K562 (cell line): ENCODE data around the gene ITPK1.

Experiments used
- BRD4 ChIP-seq: fragments of 200-600 bp; sonication (generic); IDR thresholded peaks from 2 replicates; pipeline ENCODE4 v1.6.1; 2017; ENCODE audit warnings: inconsistent platforms
- EHMT2 ChIP-seq: fragments of 450-650 bp; IDR thresholded peaks from 2 replicates; pipeline ENCODE4 v1.6.1; 2018; ENCODE audit warnings: antibody characterized with exemption
- FOXJ3 ChIP-seq: sonication (generic); formaldehyde crosslinking; IDR thresholded peaks from 2 replicates; pipeline ENCODE4 v1.4.0; 2020; ENCODE audit warnings: mild to moderate bottlenecking, missing genetic modification reagents
- TCF7 ChIP-seq: sonication (generic); IDR thresholded peaks from 2 replicates; pipeline ENCODE4 v1.6.1; 2016; ENCODE audit warnings: antibody characterized with exemption, borderline replicate concordance
- TF ChIP-seq, protein P1 (sequence below): fragments of 250-450 bp; sonication (Bioruptor Pico); IDR thresholded peaks from 2 replicates; pipeline ENCODE4 v1.5.0; 2021
- TF ChIP-seq, protein P2 (sequence below): fragments of 450-650 bp; IDR thresholded peaks from 2 replicates; pipeline ENCODE4 v1.6.1; 2016; ENCODE audit warnings: low read depth

DNA sequence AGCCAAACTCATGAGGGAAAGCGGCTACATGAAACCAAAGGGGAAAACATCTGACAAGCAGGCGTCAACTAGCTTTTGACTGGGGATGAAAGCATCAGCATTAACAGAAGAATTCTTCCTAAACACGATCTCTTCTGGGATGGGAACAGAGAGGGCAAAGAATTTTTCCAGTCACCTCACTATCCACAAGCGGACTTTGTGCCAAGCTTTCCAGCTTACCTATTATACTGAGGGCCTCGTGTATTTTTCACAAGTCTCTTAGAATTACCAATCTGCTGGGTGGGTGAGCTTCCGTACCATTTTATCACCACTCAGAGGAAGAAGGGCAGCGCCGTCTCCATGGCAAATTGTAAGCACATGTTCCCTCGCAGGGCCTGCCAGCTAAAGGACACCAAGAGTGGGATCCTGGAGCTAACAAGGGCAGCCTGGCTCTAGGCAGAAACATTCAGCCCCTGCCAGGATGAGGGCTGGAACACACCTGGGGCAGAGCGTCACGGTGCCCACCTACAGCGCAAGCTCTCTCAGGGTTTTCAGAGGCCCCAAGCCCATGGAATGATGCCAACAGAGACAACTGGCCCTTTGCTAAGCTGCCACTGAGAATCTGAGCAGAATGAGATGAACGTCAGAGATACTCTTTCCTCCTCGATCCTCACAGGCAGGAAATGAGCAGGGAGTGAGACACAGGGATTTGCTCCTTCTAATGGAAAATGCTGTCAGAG lies 118.2 kb downstream of the ITPK1 start:
- TF ChIP-seq, protein P1, sequence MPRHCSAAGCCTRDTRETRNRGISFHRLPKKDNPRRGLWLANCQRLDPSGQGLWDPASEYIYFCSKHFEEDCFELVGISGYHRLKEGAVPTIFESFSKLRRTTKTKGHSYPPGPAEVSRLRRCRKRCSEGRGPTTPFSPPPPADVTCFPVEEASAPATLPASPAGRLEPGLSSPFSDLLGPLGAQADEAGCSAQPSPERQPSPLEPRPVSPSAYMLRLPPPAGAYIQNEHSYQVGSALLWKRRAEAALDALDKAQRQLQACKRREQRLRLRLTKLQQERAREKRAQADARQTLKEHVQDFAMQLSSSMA = no peak
- TF ChIP-seq EHMT2 (no peak), TCF7 (no peak), FOXJ3 (CRISPR knock-in tag) (no peak), BRD4 (no peak)
- TF ChIP-seq, protein P2, sequence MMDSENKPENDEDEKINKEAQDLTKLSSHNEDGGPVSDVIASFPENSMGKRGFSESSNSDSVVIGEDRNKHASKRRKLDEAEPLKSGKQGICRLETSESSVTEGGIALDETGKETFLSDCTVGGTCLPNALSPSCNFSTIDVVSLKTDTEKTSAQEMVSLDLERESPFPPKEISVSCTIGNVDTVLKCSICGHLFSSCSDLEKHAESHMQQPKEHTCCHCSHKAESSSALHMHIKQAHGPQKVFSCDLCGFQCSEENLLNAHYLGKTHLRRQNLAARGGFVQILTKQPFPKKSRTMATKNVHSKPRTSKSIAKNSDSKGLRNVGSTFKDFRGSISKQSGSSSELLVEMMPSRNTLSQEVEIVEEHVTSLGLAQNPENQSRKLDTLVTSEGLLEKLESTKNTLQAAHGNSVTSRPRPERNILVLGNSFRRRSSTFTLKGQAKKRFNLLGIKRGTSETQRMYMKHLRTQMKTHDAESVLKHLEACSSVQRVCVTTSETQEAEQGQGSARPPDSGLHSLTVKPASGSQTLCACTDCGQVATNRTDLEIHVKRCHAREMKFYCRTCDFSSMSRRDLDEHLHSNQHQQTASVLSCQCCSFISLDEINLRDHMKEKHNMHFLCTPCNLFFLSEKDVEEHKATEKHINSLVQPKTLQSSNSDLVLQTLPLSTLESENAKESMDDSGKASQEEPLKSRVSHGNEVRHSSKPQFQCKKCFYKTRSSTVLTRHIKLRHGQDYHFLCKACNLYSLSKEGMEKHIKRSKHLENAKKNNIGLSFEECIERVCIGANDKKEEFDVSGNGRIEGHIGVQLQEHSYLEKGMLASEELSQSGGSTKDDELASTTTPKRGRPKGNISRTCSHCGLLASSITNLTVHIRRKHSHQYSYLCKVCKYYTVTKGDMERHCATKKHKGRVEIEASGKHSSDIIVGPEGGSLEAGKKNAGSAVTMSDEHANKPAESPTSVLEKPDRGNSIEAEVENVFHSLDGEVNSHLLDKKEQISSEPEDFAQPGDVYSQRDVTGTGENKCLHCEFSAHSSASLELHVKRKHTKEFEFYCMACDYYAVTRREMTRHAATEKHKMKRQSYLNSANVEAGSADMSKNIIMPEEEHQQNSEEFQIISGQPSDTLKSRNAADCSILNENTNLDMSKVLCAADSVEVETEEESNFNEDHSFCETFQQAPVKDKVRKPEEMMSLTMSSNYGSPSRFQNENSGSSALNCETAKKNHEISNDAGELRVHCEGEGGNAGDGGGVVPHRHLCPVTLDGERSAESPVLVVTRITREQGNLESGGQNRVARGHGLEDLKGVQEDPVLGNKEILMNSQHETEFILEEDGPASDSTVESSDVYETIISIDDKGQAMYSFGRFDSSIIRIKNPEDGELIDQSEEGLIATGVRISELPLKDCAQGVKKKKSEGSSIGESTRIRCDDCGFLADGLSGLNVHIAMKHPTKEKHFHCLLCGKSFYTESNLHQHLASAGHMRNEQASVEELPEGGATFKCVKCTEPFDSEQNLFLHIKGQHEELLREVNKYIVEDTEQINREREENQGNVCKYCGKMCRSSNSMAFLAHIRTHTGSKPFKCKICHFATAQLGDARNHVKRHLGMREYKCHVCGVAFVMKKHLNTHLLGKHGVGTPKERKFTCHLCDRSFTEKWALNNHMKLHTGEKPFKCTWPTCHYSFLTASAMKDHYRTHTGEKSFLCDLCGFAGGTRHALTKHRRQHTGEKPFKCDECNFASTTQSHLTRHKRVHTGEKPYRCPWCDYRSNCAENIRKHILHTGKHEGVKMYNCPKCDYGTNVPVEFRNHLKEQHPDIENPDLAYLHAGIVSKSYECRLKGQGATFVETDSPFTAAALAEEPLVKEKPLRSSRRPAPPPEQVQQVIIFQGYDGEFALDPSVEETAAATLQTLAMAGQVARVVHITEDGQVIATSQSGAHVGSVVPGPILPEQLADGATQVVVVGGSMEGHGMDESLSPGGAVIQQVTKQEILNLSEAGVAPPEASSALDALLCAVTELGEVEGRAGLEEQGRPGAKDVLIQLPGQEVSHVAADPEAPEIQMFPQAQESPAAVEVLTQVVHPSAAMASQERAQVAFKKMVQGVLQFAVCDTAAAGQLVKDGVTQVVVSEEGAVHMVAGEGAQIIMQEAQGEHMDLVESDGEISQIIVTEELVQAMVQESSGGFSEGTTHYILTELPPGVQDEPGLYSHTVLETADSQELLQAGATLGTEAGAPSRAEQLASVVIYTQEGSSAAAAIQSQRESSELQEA = no peak
